ENCODE measurements around the gene SESN1. TPM values are rescaled to one million over a fixed set of nuclear protein-coding genes. Genes with fewer than 3 reads are reported as not detected.

SESN1 gene
- total RNA-seq, 1 donor from 2014 or later = 58.9 TPM

DNA sequence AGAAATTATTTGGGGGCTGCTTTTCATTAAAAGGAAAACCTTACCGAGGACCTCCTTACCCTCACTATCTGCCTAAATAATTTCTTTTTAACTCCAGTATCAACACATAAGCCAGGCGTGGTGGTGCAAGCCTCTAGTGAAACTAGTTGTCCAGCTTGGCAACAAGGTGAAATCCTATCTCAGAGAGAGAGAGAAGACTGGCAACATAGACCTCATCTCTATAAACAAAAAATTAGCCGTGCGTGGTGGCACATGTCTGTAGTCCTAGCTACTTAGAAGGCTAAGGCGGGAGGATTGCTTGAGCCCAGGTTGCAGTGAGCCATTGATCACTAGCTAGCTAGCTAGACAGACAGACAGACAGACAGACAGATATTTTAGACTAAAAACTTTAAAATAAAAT lies 153.9 kb downstream of the SESN1 start:
- H3K27ac ChIP-seq = no peak overlapping the region
- peaks cover 52% of the 10 kb centered on the region for H3K4me1 ChIP-seq
- intact Hi-C loops (cut with DNase I) = loop anchor here (10.0 kb wide), 1 partner anchor 64 kb away; no protein-coding TSS in a partner anchor
- no peaks in the 10 kb centered on the region for H3K27me3 ChIP-seq
- no peaks in the 10 kb centered on the region for H3K9me3 ChIP-seq
- no peaks in the 10 kb centered on the region for H3K36me3 ChIP-seq
- no peak for DNase-seq (ENCODE audit: extremely low spot score in 2 of 2)
- no peak overlapping the region for H3K4me3 ChIP-seq
- TF ChIP-seq POLR2A (IDR thresholded peaks at IDR 0.05) = no peak
- no peak for TF ChIP-seq POLR2AphosphoS5 (IDR thresholded peaks at IDR 0.05; ENCODE audit: insufficient read depth in 1 of 2, low read depth in 1 of 2)
- TF ChIP-seq, protein P1, sequence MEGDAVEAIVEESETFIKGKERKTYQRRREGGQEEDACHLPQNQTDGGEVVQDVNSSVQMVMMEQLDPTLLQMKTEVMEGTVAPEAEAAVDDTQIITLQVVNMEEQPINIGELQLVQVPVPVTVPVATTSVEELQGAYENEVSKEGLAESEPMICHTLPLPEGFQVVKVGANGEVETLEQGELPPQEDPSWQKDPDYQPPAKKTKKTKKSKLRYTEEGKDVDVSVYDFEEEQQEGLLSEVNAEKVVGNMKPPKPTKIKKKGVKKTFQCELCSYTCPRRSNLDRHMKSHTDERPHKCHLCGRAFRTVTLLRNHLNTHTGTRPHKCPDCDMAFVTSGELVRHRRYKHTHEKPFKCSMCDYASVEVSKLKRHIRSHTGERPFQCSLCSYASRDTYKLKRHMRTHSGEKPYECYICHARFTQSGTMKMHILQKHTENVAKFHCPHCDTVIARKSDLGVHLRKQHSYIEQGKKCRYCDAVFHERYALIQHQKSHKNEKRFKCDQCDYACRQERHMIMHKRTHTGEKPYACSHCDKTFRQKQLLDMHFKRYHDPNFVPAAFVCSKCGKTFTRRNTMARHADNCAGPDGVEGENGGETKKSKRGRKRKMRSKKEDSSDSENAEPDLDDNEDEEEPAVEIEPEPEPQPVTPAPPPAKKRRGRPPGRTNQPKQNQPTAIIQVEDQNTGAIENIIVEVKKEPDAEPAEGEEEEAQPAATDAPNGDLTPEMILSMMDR (IDR thresholded peaks at IDR 0.05) = no peak

DNA sequence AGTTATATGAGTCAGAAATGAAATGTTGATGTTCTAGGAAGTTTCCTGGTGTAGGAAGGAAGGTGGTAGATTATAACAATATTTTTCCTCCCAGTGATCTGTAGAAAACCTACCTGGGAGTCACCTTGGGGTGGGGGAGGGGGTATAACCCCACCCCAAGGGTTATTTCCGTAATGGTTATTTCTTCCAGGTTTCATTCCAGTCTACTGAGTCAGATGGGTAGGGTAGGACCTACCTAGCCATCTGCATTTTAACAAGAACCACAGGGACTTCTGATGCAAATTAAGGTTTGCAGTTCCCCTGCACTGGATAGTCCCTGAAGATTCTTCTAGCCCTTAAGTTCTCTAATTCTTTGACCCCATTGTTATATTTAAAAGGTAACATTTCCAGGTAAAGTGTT lies 157.5 kb downstream of the SESN1 start:
- no peak overlapping the region for H3K4me3 ChIP-seq
- intact Hi-C loops (cut with DNase I) = no loop called here
- H3K27ac ChIP-seq = no peak overlapping the region
- no peaks in the 10 kb centered on the region for H3K9me3 ChIP-seq
- no peak for TF ChIP-seq POLR2AphosphoS5 (IDR thresholded peaks at IDR 0.05; ENCODE audit: insufficient read depth in 1 of 2, low read depth in 1 of 2)
- TF ChIP-seq POLR2A (IDR thresholded peaks at IDR 0.05) = no peak
- TF ChIP-seq, protein P1 (IDR thresholded peaks at IDR 0.05) = no peak
- no peak for DNase-seq (ENCODE audit: extremely low spot score in 2 of 2)
- H3K27me3 ChIP-seq = no peaks in the 10 kb centered on the region
- no peaks in the 10 kb centered on the region for H3K36me3 ChIP-seq
- peaks cover 18% of the 10 kb centered on the region for H3K4me1 ChIP-seq

Small RNAs within 50 kb of the gene (small RNA-seq; reads per million reads assigned to genes)
- not detected for gene RNU6-653P

Other genes starting within 250 kb of the SESN1 start
- gene ARMC2, start 246.4 kb downstream of the SESN1 start, total RNA-seq = 11.5 TPM
- 13.5 TPM for gene CEP57L1, start 661 bp upstream of the SESN1 start, total RNA-seq

All from vagina (tissue), 2 donors.